Activated T-cell treated with anti-CD3 and anti-CD28 coated beads for 1 hour (primary cell): ENCODE data around the gene UBIAD1.
A peak's percentile ranks its signal among the peaks of the same experiment; 100 is the strongest.
"Not testable (repeated sequence)": the region's sequence is repeated elsewhere in the genome, so short reads cannot be mapped to it uniquely, and the experiment has no call there.

Experiments used
- DNase-seq: peaks from one replicate; pipeline ENCODE4 v3.0.0-alpha.2; 2020; ENCODE audit warnings: low read depth

The UBIAD1 gene, protein sequence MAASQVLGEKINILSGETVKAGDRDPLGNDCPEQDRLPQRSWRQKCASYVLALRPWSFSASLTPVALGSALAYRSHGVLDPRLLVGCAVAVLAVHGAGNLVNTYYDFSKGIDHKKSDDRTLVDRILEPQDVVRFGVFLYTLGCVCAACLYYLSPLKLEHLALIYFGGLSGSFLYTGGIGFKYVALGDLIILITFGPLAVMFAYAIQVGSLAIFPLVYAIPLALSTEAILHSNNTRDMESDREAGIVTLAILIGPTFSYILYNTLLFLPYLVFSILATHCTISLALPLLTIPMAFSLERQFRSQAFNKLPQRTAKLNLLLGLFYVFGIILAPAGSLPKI

DNA sequence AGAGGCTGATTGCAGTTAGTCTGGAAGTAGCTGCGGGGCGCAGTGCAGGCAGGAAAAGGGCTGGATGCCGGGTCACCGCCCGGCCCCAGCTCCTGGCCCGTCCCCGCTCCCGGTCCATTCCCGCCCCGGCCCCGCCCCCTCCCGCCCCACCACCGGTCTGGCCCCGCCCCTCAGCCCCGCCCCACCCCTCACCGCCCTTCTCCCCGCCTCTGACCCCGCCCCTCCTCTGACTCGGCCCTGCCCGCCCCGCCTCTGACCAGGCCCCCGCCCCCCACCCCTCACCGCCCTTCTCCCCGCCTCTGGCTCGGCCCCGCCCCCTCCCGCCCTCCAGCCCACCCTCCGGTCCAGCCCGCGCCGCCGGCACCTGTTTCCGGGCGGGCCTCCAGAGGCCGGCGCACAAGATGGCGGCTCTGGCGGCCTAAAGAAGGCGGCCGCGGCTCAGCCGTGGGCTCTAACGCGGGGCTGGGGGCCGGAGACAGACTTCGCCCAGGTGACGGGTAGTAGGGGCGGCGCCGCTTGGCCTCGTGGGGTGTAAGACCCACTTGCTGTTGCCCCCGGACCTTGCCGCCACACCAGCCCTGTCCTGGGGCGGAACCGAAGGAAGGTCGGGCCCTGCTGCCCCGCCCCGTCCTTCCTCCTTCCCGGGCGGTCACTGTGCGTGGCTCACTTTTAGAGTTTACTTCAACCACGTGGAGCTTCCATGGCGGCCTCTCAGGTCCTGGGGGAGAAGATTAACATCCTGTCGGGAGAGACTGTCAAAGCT, at the start of gene UBIAD1:
TSS of gene UBIAD1 (plus strand) at position 367 of the 763 bp plus-strand sequence. CDS start at position 701, 334 bp downstream.
- DNase-seq: peak; percentile 86

DNA sequence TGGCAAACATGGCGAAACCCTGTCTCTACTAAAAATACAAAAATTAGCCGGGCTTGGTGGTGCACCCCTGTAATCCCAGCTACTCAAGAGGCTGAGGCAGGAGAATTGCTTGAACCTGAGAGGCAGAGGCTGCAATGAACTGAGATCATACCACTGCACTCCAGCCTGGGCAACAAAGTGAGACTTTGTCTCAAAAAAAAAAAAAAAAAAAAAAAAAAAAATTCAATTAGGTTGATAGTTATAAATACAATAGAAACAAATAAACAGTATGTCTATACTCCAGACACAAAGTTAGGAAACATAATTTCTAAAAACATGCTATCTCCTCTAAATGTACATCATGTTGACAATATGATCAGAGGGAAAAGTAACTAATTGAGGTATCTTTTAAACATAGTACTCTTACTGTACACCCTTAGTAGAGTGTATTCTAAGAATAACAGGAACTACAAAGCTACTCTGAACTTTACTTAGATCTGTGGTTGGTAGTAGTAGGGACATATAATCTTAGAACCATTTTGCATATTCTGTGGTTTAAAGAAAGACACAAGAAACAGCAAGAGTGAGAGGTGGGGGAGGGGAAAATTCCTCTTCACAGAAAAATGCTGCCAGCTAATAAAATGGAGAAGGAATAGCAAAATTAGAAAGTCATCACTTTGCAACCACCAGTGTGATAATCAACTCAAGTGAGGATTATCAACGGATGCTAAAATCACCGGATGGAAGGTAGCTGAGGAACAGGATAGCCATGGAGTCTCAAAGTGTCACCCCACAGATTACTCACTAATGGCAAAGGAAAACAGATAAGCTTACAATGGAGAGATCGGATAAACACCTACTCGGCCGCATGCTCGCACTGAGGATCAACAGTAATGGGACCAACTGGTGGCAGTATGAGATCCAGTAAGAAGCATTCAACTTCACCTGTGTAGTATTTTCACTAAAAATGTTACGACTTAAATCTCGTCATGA, 45.6 kb upstream of the UBIAD1 start:
- no peak for DNase-seq

GRCh38 chr1:11229203-11229602, 43.8 kb upstream of the UBIAD1 start:
- DNase-seq: no peak

- DNase-seq: no peak
Observed at GRCh38 chr1:11233208-11233607, 39.8 kb upstream of the UBIAD1 start.

- DNase-seq: no peak
Observed at GRCh38 chr1:11237356-11237755, 35.6 kb upstream of the UBIAD1 start.

DNA sequence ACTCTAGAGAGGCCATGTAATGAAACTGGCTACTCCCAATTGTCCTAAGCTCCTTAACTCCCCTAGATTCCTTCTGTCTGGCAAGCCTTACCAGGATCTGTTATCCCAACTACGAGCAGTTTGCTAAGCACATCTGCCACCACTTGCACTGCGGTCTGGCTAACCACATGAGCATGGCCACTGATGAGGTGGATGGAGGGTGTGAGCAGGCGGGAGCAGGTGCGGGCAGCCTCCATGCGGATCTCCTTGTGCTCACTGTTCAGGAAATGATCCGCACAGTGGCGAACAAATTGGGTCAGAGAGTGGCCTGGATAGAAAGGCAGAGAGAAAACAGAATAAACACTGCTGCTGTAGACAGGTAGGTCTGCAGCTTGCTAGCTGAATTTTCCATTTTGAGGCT, 34.7 kb upstream of the UBIAD1 start:
- no peak for DNase-seq

GRCh38 chr1:11245248-11245647, 27.8 kb upstream of the UBIAD1 start:
- DNase-seq: no peak

- DNase-seq: no peak
Observed at GRCh38 chr1:11245904-11246719, 26.9 kb upstream of the UBIAD1 start.

GRCh38 chr1:11248169-11248568, 24.8 kb upstream of the UBIAD1 start:
- DNase-seq: no peak

DNA sequence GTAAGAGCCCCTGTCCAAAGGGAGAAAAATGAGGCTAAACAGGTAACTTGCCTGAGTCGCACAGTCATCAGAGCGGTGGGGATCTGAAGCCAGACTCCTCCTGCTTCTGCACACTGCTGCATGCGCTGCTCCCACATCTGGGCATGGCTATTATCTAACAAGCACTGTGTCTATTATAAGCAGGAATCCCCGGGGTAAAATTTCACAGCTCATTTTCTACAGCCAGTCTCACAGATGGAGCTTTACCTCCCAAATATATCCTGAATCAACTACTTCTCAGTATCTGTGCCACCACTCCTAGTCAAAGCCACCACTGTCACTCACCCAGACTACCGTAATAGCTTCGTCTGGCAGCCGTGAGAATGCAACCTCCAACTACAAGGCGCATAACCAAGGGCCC, 20.5 kb upstream of the UBIAD1 start:
- no peak for DNase-seq

DNA sequence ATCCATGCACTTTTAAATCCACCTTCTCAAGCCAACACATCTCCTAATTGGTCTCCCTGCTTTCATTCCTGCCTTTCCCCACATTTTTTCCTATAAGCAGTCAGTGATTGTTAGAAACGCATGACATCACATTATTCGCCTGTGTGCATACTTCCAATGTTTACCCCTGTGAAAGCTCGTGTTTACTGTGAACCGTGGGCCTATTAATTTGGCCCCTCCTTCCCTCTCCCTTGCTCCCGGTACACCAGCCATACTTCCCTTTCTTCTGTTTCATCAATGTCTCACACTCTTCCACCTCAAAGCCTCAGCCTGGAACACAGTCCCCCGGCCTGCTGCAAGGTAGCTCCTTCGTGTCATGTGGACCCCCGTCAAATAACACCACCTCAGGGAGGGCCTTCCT, 19.8 kb upstream of the UBIAD1 start:
- DNase-seq: no peak

- DNase-seq: no peak
Observed at GRCh38 chr1:11256299-11256698, 16.7 kb upstream of the UBIAD1 start.

DNA sequence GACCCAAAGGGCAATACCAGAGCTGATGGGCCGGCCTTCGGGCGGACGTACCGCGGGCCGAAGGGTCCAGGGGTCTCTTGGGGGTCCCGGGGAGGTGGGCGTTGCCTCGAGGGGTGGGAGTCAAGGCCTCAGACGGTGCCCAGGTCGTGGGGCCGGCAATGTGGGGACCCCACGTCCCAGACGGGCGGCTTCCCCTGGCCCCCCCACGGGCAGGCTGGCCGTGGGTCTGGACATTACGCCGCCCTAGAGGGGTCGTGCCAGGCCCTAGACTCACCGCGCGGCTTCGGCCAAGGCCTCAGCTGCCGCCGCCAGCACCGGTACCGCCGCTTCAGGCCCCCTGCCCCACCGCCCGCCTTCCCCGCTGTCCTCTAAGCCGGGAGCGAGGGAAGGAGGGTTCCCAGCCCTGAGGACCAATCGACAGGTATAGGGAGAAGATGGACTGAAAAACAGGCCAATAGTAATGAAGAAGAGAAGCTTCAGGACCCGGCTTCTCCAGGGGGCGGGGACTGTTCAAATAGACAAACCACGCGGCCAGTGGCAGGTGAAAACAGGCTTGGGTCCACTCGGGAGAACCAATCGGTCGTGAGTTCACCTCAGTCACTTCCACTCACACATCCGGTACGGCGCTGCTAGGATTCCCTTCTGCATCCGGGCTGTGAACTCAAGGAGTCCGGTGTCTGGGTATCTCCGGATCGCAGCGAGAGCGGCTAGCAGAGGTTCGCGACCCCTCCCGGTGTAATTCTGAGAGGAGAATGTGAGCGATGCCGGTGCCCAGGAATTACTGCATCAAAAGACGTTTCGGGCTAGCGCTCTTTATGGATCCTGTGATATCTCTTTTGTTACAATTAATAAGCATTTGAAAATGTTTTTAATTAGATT, 10.6 kb upstream of the UBIAD1 start, which contains the start of gene MTOR:
TSS of gene MTOR (minus strand) at position 381 of the 879 bp plus-strand sequence. CDS start 3,142 bp downstream, outside the sequence.
- DNase-seq: peak; percentile 92

DNA sequence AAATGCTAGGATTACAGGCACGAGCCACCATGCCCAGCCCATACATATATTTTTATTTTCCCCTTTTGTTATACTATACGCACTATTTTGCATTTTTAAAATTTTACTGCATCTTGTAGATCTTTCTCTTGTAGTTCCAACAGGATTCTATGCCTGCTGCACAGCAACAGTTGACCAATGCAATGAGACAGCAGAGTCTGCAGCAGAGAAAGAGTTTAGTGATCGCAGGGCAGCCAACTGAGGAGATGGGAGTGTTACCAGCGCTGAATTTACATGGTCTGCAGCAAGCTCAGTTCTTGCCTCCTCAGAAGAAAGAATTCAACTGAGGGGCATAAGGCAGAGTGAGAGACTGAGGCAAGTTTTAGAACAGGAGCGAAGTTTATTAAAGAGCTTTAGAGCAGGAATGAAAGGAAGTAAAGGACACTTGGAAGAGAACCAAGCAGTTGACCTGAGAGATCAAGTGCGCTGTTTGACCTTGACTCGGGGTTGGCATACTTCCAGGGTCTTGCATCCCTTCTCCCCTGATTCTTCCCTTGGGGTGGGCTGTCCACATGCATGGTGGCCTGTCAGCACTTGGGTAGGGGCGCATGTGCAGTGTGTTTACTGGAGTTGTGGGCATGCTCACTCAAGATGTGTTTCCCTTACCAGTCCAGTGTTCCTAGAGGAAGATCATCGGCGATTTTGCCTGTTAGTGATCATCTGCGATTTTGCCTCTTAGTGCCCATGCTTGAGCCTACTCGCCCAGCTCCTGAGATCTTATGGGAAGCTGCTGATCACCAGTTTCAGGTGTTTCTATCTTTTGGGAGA, 6.5 kb upstream of the UBIAD1 start:
- no peak for DNase-seq

GRCh38 chr1:11267350-11268337, 5.4 kb upstream of the UBIAD1 start:
- not testable (repeated sequence) for DNase-seq

DNA sequence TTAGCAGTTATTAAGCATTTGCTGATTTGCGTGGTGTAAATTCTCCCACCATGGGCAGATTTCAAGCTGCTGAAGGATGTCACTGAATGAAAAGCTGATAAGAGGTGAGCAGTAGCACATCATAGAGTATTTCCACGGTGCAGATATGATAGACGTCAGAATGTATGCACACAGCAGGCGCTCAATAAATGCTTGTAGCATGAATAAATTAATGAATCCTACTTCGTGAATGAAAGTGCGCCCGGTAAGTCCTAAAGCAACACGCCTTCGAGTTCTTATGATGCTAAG, 510 bp upstream of the UBIAD1 start:
- no peak for DNase-seq

- no peak for DNase-seq
Observed at GRCh38 chr1:11273595-11274234, 717 bp downstream of the UBIAD1 start.

DNA sequence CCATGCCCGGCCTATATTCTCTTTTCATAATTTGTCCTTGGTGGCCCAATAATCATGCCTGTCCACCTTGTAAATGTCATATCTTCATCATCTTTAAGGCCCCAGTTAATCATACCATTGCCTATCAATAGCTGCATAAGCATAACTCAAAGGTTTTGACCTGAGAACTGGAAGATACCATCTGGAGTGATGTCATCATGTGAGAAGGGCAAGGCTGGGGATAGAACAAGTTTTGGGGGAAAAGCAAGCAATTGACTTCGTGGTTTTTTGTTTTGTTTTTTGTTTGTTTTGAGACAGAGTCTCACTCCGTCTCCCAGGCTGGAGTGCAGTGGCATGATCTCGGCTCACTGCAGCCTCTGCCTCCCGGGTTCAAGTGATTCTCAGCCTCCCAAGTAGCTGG, 6.2 kb downstream of the UBIAD1 start:
- DNase-seq: no peak
